ES-I3 (cell line): ENCODE measurements around the gene COCH.
"Not testable (repeated sequence)": the region's sequence is repeated elsewhere in the genome, so short reads cannot be mapped to it uniquely, and the experiment has no call there.

ENCODE experiments used
- H3K36me3 ChIP-seq: 2 replicates; pipeline ENCODE4 v1.6.1; 2013; ENCODE audit warnings: mild to moderate bottlenecking, low read length, control low read depth, moderate library complexity; ENCODE audit not compliant: insufficient read depth
- H3K4me1 ChIP-seq: 2 replicates; pipeline ENCODE4 v1.6.1; 2013; ENCODE audit warnings: mild to moderate bottlenecking, control low read depth, low read length; ENCODE audit not compliant: insufficient read depth
- H3K9ac ChIP-seq: 2 replicates; pipeline ENCODE4 v1.6.1; 2013; ENCODE audit warnings: low read depth, mild to moderate bottlenecking, low read length, moderate library complexity
- H3K9me3 ChIP-seq: 2 replicates; pipeline ENCODE4 v1.6.1; 2013; ENCODE audit warnings: mild to moderate bottlenecking, low read length, moderate library complexity; ENCODE audit not compliant: control insufficient read depth, insufficient read depth

The COCH gene

GRCh38 chr14:30928462-30928861 is 54.1 kb downstream of the COCH start:
- Histone ChIP-seq H3K9ac (no peak overlapping the region), H3K4me1 (no peaks in the 10 kb centered on the region; the same call in 1 of the 2 replicates), H3K9me3 (no peaks in the 10 kb centered on the region), H3K36me3 (no peaks in the 10 kb centered on the region)

- not testable (repeated sequence) for H3K9me3 ChIP-seq, H3K36me3 ChIP-seq
Observed at GRCh38 chr14:30933937-30934336, 59.6 kb downstream of the COCH start.

DNA sequence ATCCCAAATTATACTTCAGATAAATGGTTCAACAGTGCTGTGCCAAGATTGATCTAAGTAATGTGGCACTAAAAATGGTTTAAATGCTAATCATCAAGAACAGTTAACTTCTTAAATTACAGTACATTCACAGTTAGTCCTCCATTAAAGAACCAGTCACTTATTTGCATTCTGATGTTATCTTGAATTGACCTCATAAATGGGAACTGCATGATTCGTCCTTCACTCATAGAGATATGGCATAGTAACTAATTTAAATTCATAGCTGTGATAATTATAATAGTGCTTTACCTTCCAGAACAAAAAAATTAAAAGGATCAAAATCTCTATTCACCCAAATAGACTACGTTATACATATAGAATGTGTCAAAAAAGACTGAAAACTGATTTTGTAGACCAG is 61.1 kb downstream of the COCH start:
- Histone ChIP-seq H3K36me3 (no peaks in the 10 kb centered on the region), H3K4me1 (no peaks in the 10 kb centered on the region), H3K9ac (no peak overlapping the region), H3K9me3 (no peaks in the 10 kb centered on the region)

More at GRCh38 chr14:30933937-30934336, 59.6 kb downstream of the COCH start:
- H3K4me1 ChIP-seq, H3K9ac ChIP-seq: not testable (repeated sequence)

DNA sequence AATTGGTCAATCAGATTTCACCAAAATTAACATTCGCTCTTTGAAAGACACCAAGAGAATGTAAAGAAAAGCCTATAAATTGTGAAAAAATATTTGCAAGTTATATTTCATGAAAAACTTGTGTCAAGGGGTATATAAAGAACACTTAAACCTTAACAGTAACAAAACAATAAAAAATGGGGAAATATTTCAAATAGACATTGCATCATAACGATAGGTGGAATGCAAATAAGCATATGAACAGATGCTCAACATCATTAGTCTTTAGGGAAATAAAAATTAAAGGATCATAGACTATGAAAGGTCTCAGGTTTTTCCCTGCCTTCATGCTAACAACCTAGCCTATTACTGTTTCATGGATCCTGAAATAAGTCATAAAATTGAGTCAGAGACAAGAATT is 64.3 kb downstream of the COCH start:
- Histone ChIP-seq H3K9me3 (no peaks in the 10 kb centered on the region), H3K36me3 (no peaks in the 10 kb centered on the region), H3K9ac (no peak overlapping the region), H3K4me1 (no peaks in the 10 kb centered on the region)
